H1 (cell line): ENCODE data around the gene ADAM22. TPM values are rescaled to one million over a fixed set of nuclear protein-coding genes. Genes with fewer than 3 reads are reported as not detected.

Experiments
- CTCF ChIA-PET: fragments of 300-600 bp; sonication (Branson Sonifier 250); formaldehyde crosslinking; loops from one replicate; lab custom pipeline; 2021; ENCODE audit not compliant: partially characterized antibody; lab: Charles Lee
- POLR2A ChIA-PET: fragments of 300-600 bp; sonication (Branson Sonifier 250); formaldehyde crosslinking; loops from one replicate; lab custom pipeline; 2021; ENCODE audit warnings: inconsistent platforms; ENCODE audit not compliant: partially characterized antibody; lab: Charles Lee
- DNase-seq, 2 experiments: peaks; one replicate each; pipeline versions ENCODE4 v3.0.0 to v3.0.0-alpha.2; 2010 to 2022; ENCODE audit warnings: low spot score in 2 of 2, low read depth in 1 of 2, mixed read lengths in 1 of 2
- FAIRE-seq: peaks from 2 replicates; lab custom pipeline; 2011; peaks lifted over from hg19 to GRCh38; lab: Jason Lieb, UNC
- H2AFZ ChIP-seq: 2 replicates; pipeline ENCODE4 v1.8.1; 2012; ENCODE audit warnings: low read length, inconsistent platforms
- H2AK5ac ChIP-seq: 2 replicates; pipeline ENCODE4 v1.6.1; 2013; ENCODE audit warnings: low read depth, low read length
- H2BK120ac ChIP-seq: replicated peaks from 2 replicates; pipeline ENCODE3; 2013; ENCODE audit warnings: low read depth, low read length, inconsistent platforms
- H2BK12ac ChIP-seq: 2 replicates; pipeline ENCODE4 v1.6.1; 2013; ENCODE audit warnings: low read depth, low read length
- H2BK15ac ChIP-seq: 2 replicates; pipeline ENCODE4 v1.6.1; 2013; ENCODE audit warnings: low read length
- H2BK20ac ChIP-seq: 2 replicates; pipeline ENCODE4 v1.6.1; 2013; ENCODE audit warnings: low read length
- H2BK5ac ChIP-seq: 2 replicates; pipeline ENCODE4 v1.6.1; 2013; ENCODE audit warnings: low read depth, low read length
- H3K14ac ChIP-seq: 2 replicates; pipeline ENCODE4 v1.6.1; 2013; ENCODE audit warnings: inconsistent platforms; ENCODE audit not compliant: insufficient read length
- H3K18ac ChIP-seq: 2 replicates; pipeline ENCODE4 v1.6.1; 2013; ENCODE audit warnings: low read length; ENCODE audit errors: extremely low read depth
- H3K23ac ChIP-seq: 2 replicates; pipeline ENCODE4 v1.6.1; 2013; ENCODE audit warnings: inconsistent platforms; ENCODE audit not compliant: insufficient read length
- H3K23me2 ChIP-seq: 2 replicates; pipeline ENCODE4 v1.6.1; 2013; ENCODE audit warnings: low read depth, low read length
- H3K27ac ChIP-seq: 2 replicates; pipeline ENCODE4 v1.6.1; 2011; ENCODE audit warnings: low read depth, low read length, inconsistent platforms
- H3K27me3 ChIP-seq, 4 experiments: replicated peaks in 1 of 4; 1 replicate in 1 of 4; 2 replicates in 3 of 4; pipeline versions ENCODE4 v1.6.1 to v1.8.1; 2011 to 2013; ENCODE audit warnings: low read length in 3 of 4, mild to moderate bottlenecking in 3 of 4, inconsistent platforms in 2 of 4, mixed read lengths in 2 of 4, moderate library complexity in 1 of 4; ENCODE audit not compliant: control insufficient read depth in 3 of 4, insufficient read depth in 3 of 4; ENCODE audit errors: extremely low read depth in 1 of 4
- H3K36me3 ChIP-seq, 4 experiments: 2 replicates each; pipeline versions ENCODE4 v1.6.1 to v1.8.1; 2011 to 2013; ENCODE audit warnings: mild to moderate bottlenecking in 4 of 4, low read length in 3 of 4, moderate library complexity in 2 of 4, control low read depth in 1 of 4, inconsistent platforms in 1 of 4; ENCODE audit not compliant: insufficient read depth in 4 of 4, control insufficient read depth in 2 of 4
- H3K4ac ChIP-seq: replicated peaks from 2 replicates; pipeline ENCODE3; 2013; ENCODE audit warnings: low read length, low read depth, mixed read lengths, inconsistent platforms; ENCODE audit not compliant: insufficient read length
- H3K4me1 ChIP-seq, 4 experiments: replicated peaks in 1 of 4; 1 replicate in 1 of 4; 2 replicates in 3 of 4; pipeline versions ENCODE4 v1.6.1 to v1.8.1; 2011 to 2013; ENCODE audit warnings: low read length in 3 of 4, inconsistent platforms in 2 of 4, mixed read lengths in 1 of 4; ENCODE audit not compliant: insufficient read depth in 4 of 4, control insufficient read depth in 3 of 4
- H3K4me2 ChIP-seq, 2 experiments: 2 replicates each; pipeline versions ENCODE4 v1.6.1 to v1.8.1; 2011 to 2013; ENCODE audit warnings: low read depth in 2 of 2, low read length in 2 of 2, control low read depth in 1 of 2, inconsistent platforms in 1 of 2, mild to moderate bottlenecking in 1 of 2; ENCODE audit not compliant: insufficient read depth in 1 of 2
- H3K4me3 ChIP-seq, 4 experiments: fragments of 200-600, 300-600 bp in 1 of 4; sonication (generic), shearing (Covaris generic), sonication (Bioruptor Twin) in 1 of 4; 2 replicates each; pipeline versions ENCODE4 v1.5.1 to v1.8.1; 2011 to 2016; ENCODE audit warnings: low read length in 4 of 4, low read depth in 3 of 4, control low read depth in 2 of 4, inconsistent platforms in 2 of 4, mild to moderate bottlenecking in 2 of 4, mixed read lengths in 1 of 4, moderate library complexity in 1 of 4; ENCODE audit not compliant: insufficient read depth in 2 of 4; ENCODE audit errors: extremely low read depth in 1 of 4
- H3K56ac ChIP-seq: replicated peaks from 2 replicates; pipeline ENCODE3; 2013; ENCODE audit warnings: low read depth, mild to moderate bottlenecking, mixed read lengths, low read length, inconsistent platforms; ENCODE audit not compliant: insufficient read length
- H3K79me1 ChIP-seq: 2 replicates; pipeline ENCODE4 v1.6.1; 2013; ENCODE audit warnings: low read depth, low read length, control low read depth
- H3K79me2 ChIP-seq, 2 experiments: 2 replicates each; pipeline versions ENCODE4 v1.6.1 to v1.8.1; 2012 to 2013; ENCODE audit warnings: low read length in 2 of 2, mild to moderate bottlenecking in 2 of 2, inconsistent platforms in 1 of 2; ENCODE audit not compliant: insufficient read depth in 2 of 2, control insufficient read depth in 1 of 2
- H3K9ac ChIP-seq, 4 experiments: replicated peaks in 1 of 4; 1 replicate in 1 of 4; 2 replicates in 3 of 4; pipeline versions ENCODE4 v1.6.1 to v1.8.1; 2011 to 2013; ENCODE audit warnings: low read depth in 3 of 4, low read length in 3 of 4, control low read depth in 2 of 4, mild to moderate bottlenecking in 2 of 4, moderate library complexity in 2 of 4, inconsistent platforms in 1 of 4; ENCODE audit errors: extremely low read depth in 1 of 4
- H3K9me3 ChIP-seq, 2 experiments: 2 replicates each; pipeline versions ENCODE4 v1.6.1 to v1.8.1; 2012 to 2013; ENCODE audit warnings: mild to moderate bottlenecking in 2 of 2, moderate library complexity in 2 of 2, control low read depth in 1 of 2, inconsistent platforms in 1 of 2, low read depth in 1 of 2, low read length in 1 of 2, mixed read lengths in 1 of 2; ENCODE audit not compliant: insufficient read depth in 2 of 2
- H4K20me1 ChIP-seq, 2 experiments: replicated peaks in 1 of 2; 2 replicates each; pipeline versions ENCODE3 to v1.8.1; 2011 to 2013; ENCODE audit warnings: inconsistent platforms in 2 of 2, low read length in 2 of 2, mild to moderate bottlenecking in 1 of 2; ENCODE audit not compliant: insufficient read depth in 2 of 2, control insufficient read depth in 1 of 2
- H4K5ac ChIP-seq: 2 replicates; pipeline ENCODE4 v1.6.1; 2013; ENCODE audit warnings: low read length, low read depth, mixed read lengths, inconsistent platforms; ENCODE audit not compliant: insufficient read length
- H4K8ac ChIP-seq: 2 replicates; pipeline ENCODE4 v1.8.0; 2013; ENCODE audit warnings: mild to moderate bottlenecking, moderate library complexity, low read length, inconsistent platforms; ENCODE audit not compliant: insufficient read depth; ENCODE audit errors: extremely low read depth
- H4K91ac ChIP-seq: replicated peaks from 2 replicates; pipeline ENCODE3; 2013; ENCODE audit warnings: low read length, mixed read lengths, inconsistent platforms; ENCODE audit not compliant: insufficient read length
- CTBP2 ChIP-seq: IDR thresholded peaks from 2 replicates; pipeline ENCODE4 v1.7.0; 2011; ENCODE audit warnings: borderline replicate concordance, mild to moderate bottlenecking, moderate library complexity, mixed read lengths, low read length; ENCODE audit not compliant: insufficient read depth, insufficient read length
- GABPA ChIP-seq: IDR thresholded peaks from 2 replicates; pipeline ENCODE4 v1.6.1; 2011; ENCODE audit warnings: mild to moderate bottlenecking, low read length, moderate library complexity, borderline replicate concordance; ENCODE audit not compliant: insufficient read depth
- KDM5A ChIP-seq: fragments of 200-600 bp; IDR thresholded peaks from 2 replicates; pipeline ENCODE4 v1.7.1; 2012; ENCODE audit warnings: mild to moderate bottlenecking, low read length, inconsistent platforms, mixed read lengths
- MAFK ChIP-seq: IDR thresholded peaks from 2 replicates; pipeline ENCODE4 v1.6.1; 2012; ENCODE audit warnings: low read depth, mild to moderate bottlenecking, improper control_type of control experiment, low read length
- NANOG ChIP-seq: IDR thresholded peaks from 2 replicates; pipeline ENCODE4 v1.6.1; 2011; ENCODE audit warnings: low read length, low read depth, mild to moderate bottlenecking, inconsistent platforms; ENCODE audit not compliant: insufficient read depth, poor library complexity, severe bottlenecking
- POLR2A ChIP-seq, 2 experiments: IDR thresholded peaks; 1 replicate in 1 of 2; 2 replicates in 1 of 2; pipeline ENCODE4 v1.6.1; 2011; ENCODE audit warnings: low read depth in 2 of 2, low read length in 2 of 2, mild to moderate bottlenecking in 2 of 2; ENCODE audit errors: control extremely low read depth in 1 of 2
- SRF ChIP-seq: IDR thresholded peaks from 2 replicates; pipeline ENCODE4 v1.6.1; 2011; ENCODE audit warnings: mild to moderate bottlenecking, low read depth, low read length, moderate library complexity
- YY1 ChIP-seq: IDR thresholded peaks from 2 replicates; pipeline ENCODE4 v1.6.1; 2011; ENCODE audit warnings: low read depth, mild to moderate bottlenecking, low read length
- WGBS, 2 experiments: shearing (Covaris generic) in 1 of 2; methylation state at CpG; one replicate each; pipeline versions ENCODE4 v1.1.6 to v1.1.7; 2013 to 2015; ENCODE audit warnings: low lambda C conversion rate in 2 of 2, mixed read lengths in 2 of 2, inconsistent platforms in 1 of 2, low coverage in 1 of 2, missing lambda C conversion rate in 1 of 2; ENCODE audit not compliant: insufficient replicate concordance in 2 of 2, insufficient coverage in 1 of 2, insufficient read length in 1 of 2; ENCODE audit errors: extremely low coverage in 1 of 2, missing lambda C conversion rate in 1 of 2; 5-methylcytosine and 5-hydroxymethylcytosine counted together
- polyA plus RNA-seq, 7 experiments: library from polyadenylated mRNA; depleted of rRNA in 3 of 7; stranded (reverse) in 5 of 7; unstranded in 2 of 7; fragments of >200 nt in 5 of 7; fragments of 200-250 nt in 2 of 7; gene quantifications; 1 replicate in 5 of 7; 2 replicates in 1 of 7; 4 replicates in 1 of 7; pipeline versions ENCODE4 v1.2.1 to v1.2.3, GENCODE V29; 2011 to 2013; ENCODE audit warnings: missing spikeins in 2 of 7, mixed read lengths in 2 of 7
- total RNA-seq: library from RNA; stranded (reverse); fragmentation: NEBNext Ultra II Directional; extraction: Animal tissue kit (Norgen Biotek cat#: 25700); gene quantifications from 2 replicates; pipeline ENCODE4 v1.2.1, GENCODE V29; 2021

ADAM22 gene
- total and polyA plus RNA-seq, 2 of the 8 experiments (the other 6 are each of a cell fraction or from before 2014, with no cell fraction given) = 4.6 to 21.4 TPM

- Histone ChIP-seq H2BK15ac (no peak overlapping the region), H3K23me2 (no peaks in the 10 kb centered on the region), H3K79me1 (no peaks in the 10 kb centered on the region), H3K4me1 (no peaks in the 10 kb centered on the region), H3K14ac (no peak overlapping the region), H3K79me2 (no peaks in the 10 kb centered on the region), H2BK20ac (no peak overlapping the region), H2AK5ac (no peak overlapping the region), H3K4ac (no peak overlapping the region), H2BK5ac (no peak overlapping the region), H4K8ac (no peak overlapping the region), H3K36me3 (no peaks in the 10 kb centered on the region), H4K5ac (no peak overlapping the region), H3K9ac (no peak overlapping the region), H4K20me1 (no peaks in the 10 kb centered on the region), H3K4me2 (no peak overlapping the region), H3K4me3 (no peak overlapping the region), H2BK12ac (no peak overlapping the region), H3K9me3 (no peaks in the 10 kb centered on the region), H4K91ac (no peak overlapping the region), H3K56ac (no peak overlapping the region), H3K18ac (no peak overlapping the region), H3K23ac (no peak overlapping the region), H3K27ac (no peak overlapping the region), H2AFZ (no peak overlapping the region), H3K27me3 (no peaks in the 10 kb centered on the region), H2BK120ac (no peak overlapping the region)
- POLR2A ChIA-PET = no interaction called here
- DNase-seq (no peak), FAIRE-seq (no peak)
- TF ChIP-seq KDM5A (no peak), POLR2A (IDR thresholded peaks at IDR 0.05; ENCODE audit: control extremely low read depth in 1 of 2, low read depth in 2 of 2, low read length in 2 of 2) (no peak), YY1 (no peak), MAFK (no peak), GABPA (no peak), SRF (no peak), CTBP2 (no peak), NANOG (no peak)
- CTCF ChIA-PET = interaction anchor here (1.1 to 1.5 kb wide), 2 partner anchors 20 to 76 kb away, joined by 3 read pairs; no protein-coding TSS in a partner anchor
- 92% methylated on average over 3 of the region's 3 CpGs; no CpG with 5 or more reads in 1 of the 2 experiments for WGBS, 2 experiments
These were observed 175.6 kb downstream of the ADAM22 start for GRCh38 chr7:88109612-88110011.
